GM10266 (cell line): ENCODE results near the gene THOP1.

Experiments
- DNase-seq: peaks from one replicate; pipeline ENCODE4 v3.0.0; 2012; ENCODE audit errors: extremely low spot score
- TF ChIP-seq, protein P1 (sequence below): IDR thresholded peaks from 2 replicates; pipeline ENCODE4 v1.5.1; 2012; ENCODE audit warnings: mild to moderate bottlenecking, low read depth; ENCODE audit not compliant: control insufficient read depth, insufficient read depth; ENCODE audit errors: missing control alignments

THOP1 gene

DNA sequence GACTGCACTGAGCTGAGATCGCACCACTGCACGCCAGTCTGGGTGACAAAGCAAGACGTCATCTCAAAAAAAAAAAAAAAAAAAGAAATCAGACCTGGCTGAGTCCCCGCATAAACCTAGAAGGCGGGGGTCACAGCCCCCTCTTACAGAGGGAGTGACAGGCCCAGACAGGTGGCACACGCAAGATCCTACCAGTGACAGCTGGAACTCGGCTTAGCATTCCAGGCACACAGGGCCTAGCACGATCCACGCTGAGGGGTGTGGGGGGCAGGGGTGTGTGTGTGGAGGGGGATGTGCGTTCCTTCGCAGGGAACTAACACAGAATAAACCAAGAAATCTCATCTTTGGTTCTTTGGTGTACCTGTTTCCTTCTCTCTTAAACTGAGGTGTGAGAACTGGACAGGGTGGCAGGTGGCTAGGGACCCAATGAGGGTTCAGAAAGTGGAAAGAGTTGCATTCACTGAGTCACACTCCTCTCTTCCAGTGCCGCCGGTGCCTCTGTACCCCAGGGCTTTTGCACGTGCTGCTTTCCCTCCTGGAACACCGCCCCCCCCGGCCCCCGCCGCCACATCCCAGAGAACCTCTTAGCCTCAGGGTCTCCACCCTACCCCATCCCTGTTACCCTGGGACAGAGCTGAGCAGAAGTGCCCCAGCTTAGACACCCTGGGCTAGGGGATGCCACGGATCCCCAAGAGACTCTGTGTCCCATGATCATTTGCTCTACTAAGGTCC, 7.2 kb upstream of the THOP1 start:
- DNase-seq, result no peak
- TF ChIP-seq, protein P1, sequence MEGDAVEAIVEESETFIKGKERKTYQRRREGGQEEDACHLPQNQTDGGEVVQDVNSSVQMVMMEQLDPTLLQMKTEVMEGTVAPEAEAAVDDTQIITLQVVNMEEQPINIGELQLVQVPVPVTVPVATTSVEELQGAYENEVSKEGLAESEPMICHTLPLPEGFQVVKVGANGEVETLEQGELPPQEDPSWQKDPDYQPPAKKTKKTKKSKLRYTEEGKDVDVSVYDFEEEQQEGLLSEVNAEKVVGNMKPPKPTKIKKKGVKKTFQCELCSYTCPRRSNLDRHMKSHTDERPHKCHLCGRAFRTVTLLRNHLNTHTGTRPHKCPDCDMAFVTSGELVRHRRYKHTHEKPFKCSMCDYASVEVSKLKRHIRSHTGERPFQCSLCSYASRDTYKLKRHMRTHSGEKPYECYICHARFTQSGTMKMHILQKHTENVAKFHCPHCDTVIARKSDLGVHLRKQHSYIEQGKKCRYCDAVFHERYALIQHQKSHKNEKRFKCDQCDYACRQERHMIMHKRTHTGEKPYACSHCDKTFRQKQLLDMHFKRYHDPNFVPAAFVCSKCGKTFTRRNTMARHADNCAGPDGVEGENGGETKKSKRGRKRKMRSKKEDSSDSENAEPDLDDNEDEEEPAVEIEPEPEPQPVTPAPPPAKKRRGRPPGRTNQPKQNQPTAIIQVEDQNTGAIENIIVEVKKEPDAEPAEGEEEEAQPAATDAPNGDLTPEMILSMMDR, result no peak

- TF ChIP-seq, protein P1, result no peak
- DNase-seq, result no peak
Observed at GRCh38 chr19:2779121-2779740, 6.1 kb upstream of the THOP1 start.

GRCh38 chr19:2780284-2780683, 5.0 kb upstream of the THOP1 start:
- no peak for DNase-seq
- TF ChIP-seq, protein P1, result no peak

DNA sequence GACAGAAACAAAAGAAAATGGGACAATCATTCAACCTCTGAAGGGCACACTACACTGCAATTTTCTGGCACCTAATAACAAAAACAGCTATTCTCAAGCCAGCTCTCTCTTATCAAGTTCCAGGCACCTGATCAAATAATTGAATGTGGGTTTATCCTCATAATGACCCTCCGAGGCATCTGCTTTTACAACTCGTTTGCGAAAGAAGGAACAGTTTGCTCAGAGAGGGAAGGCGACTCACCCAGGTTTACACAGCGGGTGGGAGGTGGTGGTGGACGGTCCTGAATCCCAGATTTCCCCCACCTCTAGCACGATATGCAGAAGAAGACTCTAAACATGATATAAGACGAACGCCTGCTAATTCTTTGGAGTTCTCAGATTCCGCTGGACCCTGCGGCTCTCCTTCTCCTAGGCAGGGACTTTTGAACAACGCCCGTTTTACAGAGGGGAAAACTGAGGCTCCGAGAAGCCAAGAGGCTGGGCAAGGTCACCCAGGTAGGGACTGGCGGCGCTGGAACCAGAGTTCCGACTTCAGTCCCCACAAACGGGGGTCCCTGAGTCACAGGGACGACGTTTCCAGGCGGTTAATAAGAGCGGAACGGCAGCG, 2.9 kb upstream of the THOP1 start:
- DNase-seq, result no peak
- TF ChIP-seq, protein P1, result no peak

- DNase-seq, result peak; percentile 98
- TF ChIP-seq, protein P1, result peak; percentile 42
Observed at GRCh38 chr19:2782936-2783780, 2.1 kb upstream of the THOP1 start, which contains the start of gene SGTA. Gene SGTA (minus strand): TSS chr19:2783273. CDS start chr19:2769068, 14,205 bp downstream.

DNA sequence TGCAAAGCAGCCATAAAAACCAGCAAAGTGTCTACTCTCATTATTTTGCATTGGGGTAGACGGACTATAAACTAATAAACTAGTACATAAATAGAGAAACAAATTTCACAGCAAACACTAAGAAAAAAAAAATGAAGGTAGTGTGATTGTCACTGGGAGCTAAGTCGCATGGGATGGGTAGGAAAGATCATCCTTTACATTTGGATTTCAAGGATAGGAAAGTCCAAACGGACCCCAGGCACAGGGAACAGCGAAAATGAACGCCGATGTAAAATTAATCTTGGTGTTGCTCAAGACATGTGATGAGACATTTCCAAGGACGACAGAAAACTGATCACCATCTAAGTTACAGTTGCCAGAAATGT, 1.5 kb upstream of the THOP1 start:
- TF ChIP-seq, protein P1, result no peak
- DNase-seq, result no peak
